Mucosa of descending colon (tissue), 3 donors: Measurements from ENCODE around the gene CPNE5. TPM values are rescaled to one million over a fixed set of nuclear protein-coding genes. Genes with fewer than 3 reads are reported as not detected.

Experiments used
- ATAC-seq: fragments of 200-7000 bp; cut with Tn5 transposase; one replicate; pipeline ENCODE4 v1.9.1; 2020; ENCODE audit warnings: mild to moderate bottlenecking, moderate library complexity
- DNase-seq, 3 donors: peaks; one replicate each; pipeline ENCODE4 v3.0.0-alpha.2; 2020
- H3K36me3 ChIP-seq: fragments of 200-600 bp; one replicate; pipeline ENCODE4 v1.8.0; 2021; ENCODE audit warnings: low read depth, mild to moderate bottlenecking
- H3K4me1 ChIP-seq: fragments of 200-600 bp; one replicate; pipeline ENCODE4 v1.8.0; 2021; ENCODE audit warnings: low read depth, mild to moderate bottlenecking
- H3K4me3 ChIP-seq: fragments of 200-600 bp; one replicate; pipeline ENCODE4 v1.8.0; 2021; ENCODE audit warnings: mild to moderate bottlenecking
- H3K9me3 ChIP-seq: fragments of 200-600 bp; one replicate; pipeline ENCODE4 v1.8.0; 2021; ENCODE audit warnings: mild to moderate bottlenecking
- CTCF ChIP-seq: fragments of 200-600 bp; IDR thresholded peaks from one replicate; pipeline ENCODE4 v1.8.0; 2022; ENCODE audit warnings: antibody characterized with exemption, mild to moderate bottlenecking
- intact Hi-C, 2 donors: fragments of 100-400 bp; cut with DNase I in 1 of 2; cut with micrococcal nuclease in 1 of 2; formaldehyde crosslinking; loops; one replicate each; pipeline versions ENCODE4 v1.11.0 to v1.11.1; 2022; cut with DNase I, micrococcal nuclease
- total RNA-seq, 3 donors: library from RNA; stranded (reverse); fragmentation: NEBNext Ultra II Directional in 2 of 3; extraction: Animal tissue kit (Norgen Biotek cat#: 25700) in 2 of 3; gene quantifications; one replicate each; pipeline versions ENCODE4 v1.2.1 to v1.2.4, GENCODE V29; 2021 to 2023
- donor health status: DM: no; HTN: no; CAD: no; lungs with moderate emphysema.
- donor health status: DM: no; HTN: no; CAD: no.
- donor health status: DM: no; HTN: yes; CAD: no.

The CPNE5 gene
- total RNA-seq, 3 donors from 2014 or later = 4.7 to 15.2 (median 6.1) TPM

- DNase-seq (no peak), ATAC-seq (no peak)
- Histone ChIP-seq H3K4me1 (no peaks in the 10 kb centered on the region), H3K4me3 (no peak overlapping the region), H3K9me3 (no peaks in the 10 kb centered on the region), H3K36me3 (no peaks in the 10 kb centered on the region)
- intact Hi-C loops = no loop called here
- TF ChIP-seq CTCF = no peak
Measured at GRCh38 chr6:36703982-36704381, 135.3 kb downstream of the CPNE5 start.

GRCh38 chr6:36703081-36703606 is 136.1 kb downstream of the CPNE5 start:
- Histone ChIP-seq H3K36me3 (no peaks in the 10 kb centered on the region), H3K4me3 (no peak overlapping the region), H3K4me1 (no peaks in the 10 kb centered on the region), H3K9me3 (no peaks in the 10 kb centered on the region)
- DNase-seq (no peak), ATAC-seq (no peak)
- no peak for TF ChIP-seq CTCF
- intact Hi-C loops = no loop called here

GRCh38 chr6:36702656-36703055 is 136.6 kb downstream of the CPNE5 start:
- Histone ChIP-seq H3K4me3 (no peak overlapping the region), H3K9me3 (no peaks in the 10 kb centered on the region), H3K36me3 (no peaks in the 10 kb centered on the region), H3K4me1 (no peaks in the 10 kb centered on the region)
- DNase-seq (no peak), ATAC-seq (no peak)
- TF ChIP-seq CTCF = no peak
- intact Hi-C loops = no loop called here

GRCh38 chr6:36701401-36701991 is 137.7 kb downstream of the CPNE5 start:
- DNase-seq (no peak), ATAC-seq (peak; percentile 38)
- H3K4me3 ChIP-seq = no peak overlapping the region
- H3K36me3 ChIP-seq = no peaks in the 10 kb centered on the region
- intact Hi-C loops = no loop called here
- H3K4me1 ChIP-seq = no peaks in the 10 kb centered on the region
- H3K9me3 ChIP-seq = no peaks in the 10 kb centered on the region
- TF ChIP-seq CTCF = no peak

- Histone ChIP-seq H3K9me3 (no peaks in the 10 kb centered on the region), H3K4me3 (no peak overlapping the region), H3K36me3 (no peaks in the 10 kb centered on the region), H3K4me1 (no peaks in the 10 kb centered on the region)
- intact Hi-C loops = no loop called here
- TF ChIP-seq CTCF = no peak
- ATAC-seq = no peak
- DNase-seq = no peak
Measured at GRCh38 chr6:36700831-36701230, 138.4 kb downstream of the CPNE5 start.
